Fibroblast of skin of right biceps (primary cell): ENCODE measurements around the gene POC1B.
A peak's percentile ranks its signal among the peaks of the same experiment; 100 is the strongest.

Experiments
- DNase-seq: peaks from one replicate; pipeline ENCODE4 v3.0.0-alpha.2; 2013

The POC1B gene

GRCh38 chr12:89525824-89526770 is at the start of gene POC1B:
Gene POC1B (minus strand): TSS chr12:89526047. CDS start chr12:89525895, 152 bp downstream.
- DNase-seq: peak; percentile 85

GRCh38 chr12:89575374-89575773 is 49.5 kb upstream of the POC1B start:
- DNase-seq: peak; percentile 49

GRCh38 chr12:89574736-89575208 is 48.9 kb upstream of the POC1B start:
- DNase-seq: peak; percentile 87

GRCh38 chr12:89573051-89573810 is 47.4 kb upstream of the POC1B start:
- DNase-seq: peak; percentile 32

GRCh38 chr12:89571491-89572195 is 45.8 kb upstream of the POC1B start:
- peak; percentile 56 for DNase-seq

- DNase-seq: no peak
Measured at GRCh38 chr12:89568484-89568883, 42.6 kb upstream of the POC1B start.

- DNase-seq: no peak
Measured at GRCh38 chr12:89567691-89568239, 41.9 kb upstream of the POC1B start.

- no peak for DNase-seq
Measured at GRCh38 chr12:89566615-89567014, 40.8 kb upstream of the POC1B start.

GRCh38 chr12:89565002-89565401 is 39.2 kb upstream of the POC1B start:
- DNase-seq: no peak

GRCh38 chr12:89559753-89560152 is 33.9 kb upstream of the POC1B start:
- DNase-seq: no peak

- DNase-seq: no peak
Measured at GRCh38 chr12:89556976-89557375, 31.1 kb upstream of the POC1B start.

GRCh38 chr12:89552376-89552775 is 26.5 kb upstream of the POC1B start:
- DNase-seq: no peak

GRCh38 chr12:89551747-89552146 is 25.9 kb upstream of the POC1B start:
- no peak for DNase-seq

- DNase-seq: no peak
Measured at GRCh38 chr12:89547101-89547500, 21.3 kb upstream of the POC1B start.

GRCh38 chr12:89546151-89546550 is 20.3 kb upstream of the POC1B start:
- no peak for DNase-seq

GRCh38 chr12:89544681-89545184 is 18.9 kb upstream of the POC1B start:
- no peak for DNase-seq

GRCh38 chr12:89544022-89544421 is 18.2 kb upstream of the POC1B start:
- DNase-seq: no peak

- peak; percentile 78 for DNase-seq
Measured at GRCh38 chr12:89542912-89543592, 17.2 kb upstream of the POC1B start.

- DNase-seq: no peak
Measured at GRCh38 chr12:89542236-89542635, 16.4 kb upstream of the POC1B start.

- DNase-seq: no peak
Measured at GRCh38 chr12:89540586-89540985, 14.7 kb upstream of the POC1B start.

- DNase-seq: no peak
Measured at GRCh38 chr12:89539426-89540223, 13.8 kb upstream of the POC1B start.
